ENCODE results near the gene PKD1L1. TPM values are rescaled to one million over a fixed set of nuclear protein-coding genes. Genes with fewer than 3 reads are reported as not detected.

The PKD1L1 gene
- total RNA-seq, 2 donors from 2014 or later, result 0.40 to 1.2 TPM

GRCh38 chr7:47843291-47843690 is 105.0 kb downstream of the PKD1L1 start:
- H3K27me3 ChIP-seq, result no peaks in the 10 kb centered on the region
- no peak for TF ChIP-seq CTCF (IDR thresholded peaks at IDR 0.05)
- DNase-seq, result no peak
- no peaks in the 10 kb centered on the region for H3K4me1 ChIP-seq
- H3K9me3 ChIP-seq, result no peaks in the 10 kb centered on the region
- H3K36me3 ChIP-seq, result no peaks in the 10 kb centered on the region
- no peak overlapping the region for H3K27ac ChIP-seq
- H3K9ac ChIP-seq (ENCODE audit: low read depth in 2 of 2, low read length in 2 of 2), result no peak overlapping the region
- H3K4me3 ChIP-seq, result no peak overlapping the region
- intact Hi-C loops (cut with DNase I), result no loop called here

GRCh38 chr7:47839381-47839780 is 108.9 kb downstream of the PKD1L1 start:
- intact Hi-C loops (cut with DNase I), result no loop called here
- no peaks in the 10 kb centered on the region for H3K4me1 ChIP-seq
- H3K4me3 ChIP-seq, result no peak overlapping the region
- H3K9me3 ChIP-seq, result no peaks in the 10 kb centered on the region
- no peak for TF ChIP-seq CTCF (IDR thresholded peaks at IDR 0.05)
- no peak for DNase-seq
- H3K27ac ChIP-seq, result no peak overlapping the region
- H3K9ac ChIP-seq (ENCODE audit: low read depth in 2 of 2, low read length in 2 of 2), result no peak overlapping the region
- H3K36me3 ChIP-seq, result no peaks in the 10 kb centered on the region
- no peaks in the 10 kb centered on the region for H3K27me3 ChIP-seq

GRCh38 chr7:47837826-47838225 is 110.4 kb downstream of the PKD1L1 start:
- Histone ChIP-seq H3K9me3 (no peaks in the 10 kb centered on the region), H3K36me3 (no peaks in the 10 kb centered on the region), H3K9ac (ENCODE audit: low read depth in 2 of 2, low read length in 2 of 2) (no peak overlapping the region), H3K27ac (no peak overlapping the region), H3K4me3 (no peak overlapping the region), H3K27me3 (no peaks in the 10 kb centered on the region), H3K4me1 (no peaks in the 10 kb centered on the region)
- intact Hi-C loops (cut with DNase I), result no loop called here
- TF ChIP-seq CTCF (IDR thresholded peaks at IDR 0.05), result no peak
- no peak for DNase-seq

- no peak for DNase-seq
- Histone ChIP-seq H3K4me1 (no peaks in the 10 kb centered on the region), H3K27ac (no peak overlapping the region), H3K36me3 (no peaks in the 10 kb centered on the region), H3K4me3 (no peak overlapping the region), H3K9me3 (no peaks in the 10 kb centered on the region), H3K27me3 (no peaks in the 10 kb centered on the region), H3K9ac (ENCODE audit: low read depth in 2 of 2, low read length in 2 of 2) (no peak overlapping the region)
- intact Hi-C loops (cut with DNase I), result no loop called here
- TF ChIP-seq CTCF (IDR thresholded peaks at IDR 0.05), result no peak
Observed at GRCh38 chr7:47836503-47837202, 111.6 kb downstream of the PKD1L1 start.

- intact Hi-C loops (cut with DNase I), result no loop called here
- Histone ChIP-seq H3K36me3 (no peaks in the 10 kb centered on the region), H3K27me3 (no peaks in the 10 kb centered on the region), H3K4me3 (no peak overlapping the region), H3K27ac (no peak overlapping the region), H3K9ac (ENCODE audit: low read depth in 2 of 2, low read length in 2 of 2) (no peak overlapping the region), H3K9me3 (no peaks in the 10 kb centered on the region), H3K4me1 (no peaks in the 10 kb centered on the region)
- no peak for DNase-seq
- no peak for TF ChIP-seq CTCF (IDR thresholded peaks at IDR 0.05)
Observed at GRCh38 chr7:47836080-47836479, 112.2 kb downstream of the PKD1L1 start.
